AG04450 (cell line): ENCODE results near the gene UNC79. TPM values are rescaled to one million over a fixed set of nuclear protein-coding genes. Genes with fewer than 3 reads are reported as not detected.

Source experiments
- CTCF ChIA-PET: fragments of 300-600, 350-600 bp; formaldehyde crosslinking; extraction: SDS; loops from one replicate; lab custom pipeline; 2022; ENCODE audit warnings: antibody characterized with exemption, inconsistent platforms; lab: Charles Lee
- POLR2A ChIA-PET: fragments of 350-600 bp; formaldehyde crosslinking; extraction: SDS; loops from one replicate; lab custom pipeline; 2021; ENCODE audit warnings: antibody characterized with exemption, inconsistent platforms; lab: Yijun Ruan, JAX
- DNase-seq: peaks from one replicate; pipeline ENCODE4 v3.0.0-alpha.2; 2011; ENCODE audit warnings: low read depth, low spot score
- H3K27ac ChIP-seq: one replicate; pipeline ENCODE4 v1.5.1; 2012; ENCODE audit warnings: low read depth, low read length, control low read depth
- H3K27me3 ChIP-seq: one replicate; pipeline ENCODE4 v1.6.0; 2012; ENCODE audit warnings: low read length; ENCODE audit not compliant: control insufficient read depth, insufficient read depth
- H3K4me3 ChIP-seq: 2 replicates; pipeline ENCODE4 v1.5.1; 2011; ENCODE audit warnings: mild to moderate bottlenecking, low read depth, low read length, control low read depth
- H3K9me3 ChIP-seq: 2 replicates; pipeline ENCODE4 v1.5.1; 2012; ENCODE audit warnings: low read length; ENCODE audit not compliant: control insufficient read depth, insufficient read depth
- polyA plus RNA-seq: library from polyadenylated mRNA; depleted of rRNA; stranded (reverse); fragments of >200 nt; gene quantifications from 2 replicates; pipeline ENCODE4 v1.2.3, GENCODE V29; 2011
- TF ChIP-seq, protein P1 (sequence below): IDR thresholded peaks from 2 replicates; pipeline ENCODE4 v1.5.1; 2011; ENCODE audit warnings: low read depth, low read length, control low read depth, inconsistent platforms

UNC79 gene
- polyA plus RNA-seq, 1 experiment = 0.02 TPM

DNA sequence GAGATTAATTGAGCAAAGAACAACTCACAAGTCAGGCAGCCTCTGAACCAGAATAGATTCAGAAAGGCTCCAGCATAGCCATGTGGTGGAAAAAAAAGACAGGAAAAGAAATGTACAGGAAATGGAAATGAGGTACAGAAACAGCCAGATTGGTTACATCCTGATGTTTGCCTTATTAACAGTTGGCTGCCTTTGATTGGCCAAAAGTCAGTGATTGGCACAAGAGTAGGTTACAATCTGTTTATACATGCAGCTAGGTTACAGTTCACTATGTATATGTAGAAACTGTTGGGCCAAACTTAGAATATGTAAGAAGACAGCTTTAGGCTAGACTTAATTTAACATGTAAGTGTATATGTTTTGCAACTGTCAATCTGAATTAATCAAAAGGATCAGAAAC is 118.9 kb downstream of the UNC79 start:
- POLR2A ChIA-PET = no interaction called here
- CTCF ChIA-PET = interaction anchor here (0.7 kb wide), 1 partner anchor 631 kb away, joined by 5 read pairs; no protein-coding TSS in a partner anchor
- Histone ChIP-seq H3K4me3 (no peak overlapping the region), H3K9me3 (no peaks in the 10 kb centered on the region), H3K27ac (no peak overlapping the region), H3K27me3 (no peaks in the 10 kb centered on the region)
- no peak for DNase-seq
- TF ChIP-seq, protein P1, sequence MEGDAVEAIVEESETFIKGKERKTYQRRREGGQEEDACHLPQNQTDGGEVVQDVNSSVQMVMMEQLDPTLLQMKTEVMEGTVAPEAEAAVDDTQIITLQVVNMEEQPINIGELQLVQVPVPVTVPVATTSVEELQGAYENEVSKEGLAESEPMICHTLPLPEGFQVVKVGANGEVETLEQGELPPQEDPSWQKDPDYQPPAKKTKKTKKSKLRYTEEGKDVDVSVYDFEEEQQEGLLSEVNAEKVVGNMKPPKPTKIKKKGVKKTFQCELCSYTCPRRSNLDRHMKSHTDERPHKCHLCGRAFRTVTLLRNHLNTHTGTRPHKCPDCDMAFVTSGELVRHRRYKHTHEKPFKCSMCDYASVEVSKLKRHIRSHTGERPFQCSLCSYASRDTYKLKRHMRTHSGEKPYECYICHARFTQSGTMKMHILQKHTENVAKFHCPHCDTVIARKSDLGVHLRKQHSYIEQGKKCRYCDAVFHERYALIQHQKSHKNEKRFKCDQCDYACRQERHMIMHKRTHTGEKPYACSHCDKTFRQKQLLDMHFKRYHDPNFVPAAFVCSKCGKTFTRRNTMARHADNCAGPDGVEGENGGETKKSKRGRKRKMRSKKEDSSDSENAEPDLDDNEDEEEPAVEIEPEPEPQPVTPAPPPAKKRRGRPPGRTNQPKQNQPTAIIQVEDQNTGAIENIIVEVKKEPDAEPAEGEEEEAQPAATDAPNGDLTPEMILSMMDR = no peak

DNA sequence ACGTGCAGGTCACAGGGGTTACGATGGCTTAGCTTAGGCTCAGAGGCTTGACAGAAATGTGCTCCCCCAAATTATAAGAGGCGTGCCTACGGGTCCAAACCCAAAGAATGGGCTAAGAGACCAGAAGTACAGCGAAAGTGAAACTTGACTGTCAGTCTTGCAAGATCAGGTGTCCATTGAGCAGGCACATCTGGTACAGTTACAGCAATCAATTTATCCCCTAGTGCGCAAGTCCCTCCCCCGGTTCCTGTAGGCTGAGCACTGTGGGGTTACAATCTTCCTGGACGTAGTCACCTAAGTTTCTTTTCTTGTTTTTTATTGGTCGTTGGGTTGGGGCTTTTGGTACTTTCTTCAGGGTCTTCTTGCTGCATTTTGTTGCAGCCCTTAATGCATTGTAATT is 134.2 kb downstream of the UNC79 start:
- Histone ChIP-seq H3K4me3 (no peak overlapping the region), H3K9me3 (no peaks in the 10 kb centered on the region), H3K27ac (no peak overlapping the region), H3K27me3 (no peaks in the 10 kb centered on the region)
- TF ChIP-seq, protein P1 = no peak
- CTCF ChIA-PET = no interaction called here
- POLR2A ChIA-PET = no interaction called here
- no peak for DNase-seq

DNA sequence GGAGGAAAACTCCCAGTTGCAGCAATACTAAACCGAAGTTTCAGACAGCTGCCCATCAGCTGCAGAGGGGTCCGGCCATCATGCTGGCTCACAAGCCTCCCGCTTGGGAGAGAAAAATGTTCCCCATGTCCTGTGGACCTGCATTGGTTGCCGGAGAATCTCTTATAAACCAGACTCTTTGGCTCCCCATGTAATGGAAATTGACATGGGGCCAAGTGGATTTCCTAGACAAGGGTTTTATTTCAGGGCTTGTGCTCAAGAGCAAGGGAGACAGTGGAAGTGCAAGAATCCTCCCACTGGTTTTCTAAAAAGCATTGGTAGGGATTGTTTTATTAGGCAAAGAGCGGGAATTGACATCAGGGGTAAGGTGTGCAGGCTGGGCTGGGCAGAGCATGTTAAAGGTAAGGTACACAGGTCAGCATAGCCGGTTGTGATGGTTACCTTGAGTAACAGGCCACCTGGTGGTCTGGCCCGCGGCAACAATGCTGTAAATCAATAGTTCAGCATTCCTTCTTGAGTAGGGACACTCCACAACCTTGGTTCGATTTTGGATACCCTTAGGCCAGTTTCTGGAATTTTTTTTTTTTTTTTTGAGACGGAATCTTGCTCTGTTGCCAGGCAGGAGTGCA is 135.4 kb downstream of the UNC79 start:
- CTCF ChIA-PET = no interaction called here
- POLR2A ChIA-PET = no interaction called here

DNA sequence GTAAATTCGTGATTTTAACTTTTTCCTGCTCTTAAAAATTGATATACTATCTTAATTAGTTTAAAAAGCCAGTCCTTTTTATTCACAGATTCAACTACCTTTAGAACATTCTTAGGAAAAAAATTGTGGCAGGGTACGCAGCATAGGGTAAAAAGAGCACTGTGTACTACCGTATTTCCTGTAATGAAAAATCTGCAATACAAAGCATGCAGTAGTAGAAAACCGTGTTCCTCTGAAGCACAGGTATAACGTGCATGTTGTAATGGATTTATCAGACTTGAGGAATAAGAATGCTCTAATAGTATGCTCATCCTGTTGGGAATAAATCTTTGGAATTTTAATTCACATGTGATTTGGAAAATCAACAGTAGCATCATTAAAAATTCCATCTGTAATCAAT is 140.5 kb downstream of the UNC79 start:
- Histone ChIP-seq H3K4me3 (no peak overlapping the region), H3K9me3 (no peaks in the 10 kb centered on the region), H3K27ac (no peak overlapping the region), H3K27me3 (no peaks in the 10 kb centered on the region)
- ChIA-PET CTCF (no interaction called here), POLR2A (no interaction called here)
- TF ChIP-seq, protein P1 = no peak
- no peak for DNase-seq

More for the DNA sequence above, 135.4 kb downstream of the UNC79 start:
- Histone ChIP-seq H3K4me3 (no peak overlapping the region), H3K27ac (no peak overlapping the region), H3K9me3 (no peaks in the 10 kb centered on the region), H3K27me3 (no peaks in the 10 kb centered on the region)
- TF ChIP-seq, protein P1 = no peak
- no peak for DNase-seq

DNA sequence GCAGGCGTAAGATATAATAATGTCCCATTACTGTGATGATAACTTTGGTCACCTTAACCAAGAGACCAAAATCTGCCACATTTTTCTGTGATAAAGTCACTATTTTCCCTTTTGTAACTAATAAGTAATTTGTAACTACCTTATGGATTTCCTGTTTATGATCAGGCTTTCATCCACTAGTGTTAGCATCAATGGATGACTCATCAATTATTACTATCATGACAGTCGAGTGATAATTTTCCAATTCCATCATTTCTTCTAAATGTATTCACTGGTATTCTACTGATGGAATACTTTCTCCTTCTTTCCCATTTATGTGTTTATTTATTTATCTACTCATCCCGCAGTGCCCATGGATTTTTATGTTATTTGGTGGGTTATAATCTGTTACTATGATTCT is 148.4 kb downstream of the UNC79 start:
- no peak overlapping the region for H3K27ac ChIP-seq
- CTCF ChIA-PET = no interaction called here
- POLR2A ChIA-PET = no interaction called here
- H3K9me3 ChIP-seq = peaks cover 7% of the 10 kb centered on the region
- no peaks in the 10 kb centered on the region for H3K27me3 ChIP-seq
- H3K4me3 ChIP-seq = no peak overlapping the region
- TF ChIP-seq, protein P1 = no peak
- DNase-seq = no peak
